B cell (primary cell): ENCODE measurements around the gene CNTNAP2. TPM values are rescaled to one million over a fixed set of nuclear protein-coding genes. Genes with fewer than 3 reads are reported as not detected.

Experiments used
- ATAC-seq: fragments of 200-7000 bp; cut with Tn5 transposase; one replicate; pipeline ENCODE4 v1.10.0; 2021; ENCODE audit warnings: low read depth, mild to moderate bottlenecking, moderate number of reproducible peaks, moderate library complexity
- CTCF ChIA-PET: fragments of 350-600 bp; sonication (Branson Sonifier 250); formaldehyde crosslinking; loops from one replicate; lab custom pipeline; 2021; ENCODE audit warnings: antibody characterized with exemption, inconsistent platforms; lab: Charles Lee
- POLR2A ChIA-PET: fragments of 350-600 bp; sonication (Branson Sonifier 250); formaldehyde crosslinking; loops from one replicate; lab custom pipeline; 2021; ENCODE audit warnings: antibody characterized with exemption; lab: Charles Lee
- DNase-seq: peaks from one replicate; pipeline ENCODE4 v3.0.0; 2013
- H2AFZ ChIP-seq: 2 replicates; pipeline ENCODE4 v1.6.1; 2012; ENCODE audit warnings: mild to moderate bottlenecking, low read depth, low read length; ENCODE audit not compliant: insufficient read depth, poor library complexity, severe bottlenecking
- H3K27ac ChIP-seq, 2 donors: 1 replicate in 1 of 2; 2 replicates in 1 of 2; pipeline ENCODE4 v1.5.1; 2012 to 2013; ENCODE audit warnings: low read length in 2 of 2, mild to moderate bottlenecking in 2 of 2, moderate library complexity in 1 of 2
- H3K27me3 ChIP-seq, 4 experiments: fragments of 200-600 bp in 1 of 4; sonication (generic) in 1 of 4; replicated peaks in 1 of 4; 1 replicate in 2 of 4; 2 replicates in 2 of 4; pipeline versions ENCODE4 v1.6.1 to v1.7.0; 2013 to 2016; ENCODE audit warnings: low read length in 3 of 4, mild to moderate bottlenecking in 2 of 4, mixed read lengths in 1 of 4, moderate library complexity in 1 of 4; ENCODE audit not compliant: insufficient read depth in 4 of 4, control insufficient read depth in 3 of 4; ENCODE audit errors: control extremely low read depth in 1 of 4
- H3K36me3 ChIP-seq, 2 experiments: replicated peaks in 1 of 2; 1 replicate in 1 of 2; 2 replicates in 1 of 2; pipeline versions ENCODE4 v1.6.1 to v1.7.1; 2013; ENCODE audit warnings: low read length in 1 of 2; ENCODE audit not compliant: insufficient read depth in 2 of 2, control insufficient read depth in 1 of 2; ENCODE audit errors: control extremely low read depth in 1 of 2, extremely low read depth in 1 of 2
- H3K4me1 ChIP-seq, 2 donors: fragments of 200-600 bp in 1 of 2; sonication (generic) in 1 of 2; 1 replicate in 1 of 2; 2 replicates in 1 of 2; pipeline versions ENCODE4 v1.5.1 to v1.6.1; 2013 to 2017; ENCODE audit warnings: low read length in 2 of 2; ENCODE audit not compliant: control insufficient read depth in 2 of 2, insufficient read depth in 2 of 2
- H3K4me2 ChIP-seq: replicated peaks from 2 replicates; pipeline ENCODE3; 2012; ENCODE audit warnings: mild to moderate bottlenecking, low read depth, low read length; ENCODE audit not compliant: poor library complexity, severe bottlenecking
- H3K4me3 ChIP-seq, 5 experiments: fragments of 200-600 bp in 1 of 5; sonication (generic) in 1 of 5; 1 replicate in 3 of 5; 2 replicates in 2 of 5; pipeline versions ENCODE4 v1.5.1 to v1.7.0; 2011 to 2016; ENCODE audit warnings: low read length in 4 of 5, mild to moderate bottlenecking in 4 of 5, low read depth in 2 of 5, control low read depth in 1 of 5, moderate library complexity in 1 of 5; ENCODE audit not compliant: insufficient read depth in 1 of 5; ENCODE audit errors: control extremely low read depth in 1 of 5, extremely low read depth in 1 of 5
- H3K79me2 ChIP-seq: fragments of 200-600 bp; sonication (generic); one replicate; pipeline ENCODE4 v1.6.0; 2016; ENCODE audit warnings: low read length; ENCODE audit not compliant: control insufficient read depth, insufficient read depth
- H3K9ac ChIP-seq: fragments of 200-600 bp; sonication (generic); 2 replicates; pipeline ENCODE4 v1.6.1; 2017; ENCODE audit warnings: mild to moderate bottlenecking, low read length, moderate library complexity
- H3K9me3 ChIP-seq, 3 donors: one replicate each; pipeline versions ENCODE4 v1.6.1 to v1.7.1; 2013; ENCODE audit warnings: low read length in 2 of 3; ENCODE audit not compliant: control insufficient read depth in 2 of 3, insufficient read depth in 1 of 3; ENCODE audit errors: control extremely low read depth in 1 of 3
- H4K20me1 ChIP-seq: 2 replicates; pipeline ENCODE4 v1.6.0; 2012; ENCODE audit warnings: mild to moderate bottlenecking, low read length; ENCODE audit not compliant: insufficient read depth, control insufficient read depth, poor library complexity, severe bottlenecking
- H3K27ac Mint-ChIP-seq: one replicate; pipeline ENCODE4 v1.8.0; 2021; ENCODE audit warnings: mixed read lengths
- H3K27me3 Mint-ChIP-seq: one replicate; pipeline ENCODE4 v1.8.0; 2021; ENCODE audit warnings: mixed read lengths
- H3K4me1 Mint-ChIP-seq: one replicate; pipeline ENCODE4 v1.8.0; 2021; ENCODE audit warnings: mixed read lengths
- H3K4me3 Mint-ChIP-seq: one replicate; pipeline ENCODE4 v1.8.0; 2021; ENCODE audit warnings: mixed read lengths
- H3K9me3 Mint-ChIP-seq: one replicate; pipeline ENCODE4 v1.8.0; 2022; ENCODE audit warnings: mixed read lengths; ENCODE audit not compliant: insufficient read depth
- EZH2 ChIP-seq: IDR thresholded peaks from 2 replicates; pipeline ENCODE4 v1.6.1; 2012; ENCODE audit warnings: borderline replicate concordance, low read depth, mild to moderate bottlenecking, moderate library complexity, low read length; ENCODE audit not compliant: insufficient read depth, poor library complexity, severe bottlenecking
- WGBS: methylation state at CpG from one replicate; pipeline ENCODE4 v1.1.5; 2013; ENCODE audit warnings: missing lambda C conversion rate; ENCODE audit not compliant: insufficient coverage; 5-methylcytosine and 5-hydroxymethylcytosine counted together
- intact Hi-C: fragments of 100-400 bp; cut with micrococcal nuclease; formaldehyde crosslinking; loops from one replicate; pipeline ENCODE4 v1.10.0; 2022
- polyA plus RNA-seq: library from polyadenylated mRNA; depleted of rRNA; stranded (reverse); fragments of >200 nt; gene quantifications from 2 replicates; pipeline ENCODE4 v1.2.3, GENCODE V29; 2012
- total RNA-seq, 2 donors: library from RNA; stranded (reverse); fragments of 120-200 nt in 1 of 2; gene quantifications; 1 replicate in 1 of 2; 2 replicates in 1 of 2; pipeline versions ENCODE4 v1.2.3 to v1.2.4, GENCODE V29; 2013 to 2022
- TF ChIP-seq, protein P1 (sequence below): fragments of 200-600 bp; IDR thresholded peaks from one replicate; pipeline ENCODE4 v1.8.0; 2022; ENCODE audit warnings: antibody characterized with exemption, mild to moderate bottlenecking

The CNTNAP2 gene
- total and polyA plus RNA-seq, 2 donors (not counting 1 experiment from before 2014, with no cell fraction given) = 7.4 to 16.6 TPM

DNA sequence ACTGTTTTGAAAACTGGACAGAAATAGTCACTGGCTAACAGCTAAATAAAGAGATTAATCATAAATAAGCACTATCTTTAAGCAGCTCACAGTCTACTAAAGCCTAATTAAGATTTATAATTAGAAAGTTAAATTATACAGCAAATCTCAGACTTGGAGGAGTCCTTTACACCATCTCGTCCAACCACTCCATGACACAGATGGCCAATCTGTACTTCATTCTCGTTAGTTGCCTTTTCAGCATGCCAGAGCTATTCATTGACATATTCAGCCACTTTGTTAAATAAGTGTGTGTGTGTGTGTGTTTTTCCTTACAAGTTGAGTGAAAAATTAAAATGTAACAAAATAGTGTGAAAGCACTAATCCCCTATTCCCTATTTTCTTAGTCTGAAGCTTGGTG, 1066.7 kb downstream of the CNTNAP2 start:
- TF ChIP-seq EZH2 = no peak
- TF ChIP-seq, protein P1, sequence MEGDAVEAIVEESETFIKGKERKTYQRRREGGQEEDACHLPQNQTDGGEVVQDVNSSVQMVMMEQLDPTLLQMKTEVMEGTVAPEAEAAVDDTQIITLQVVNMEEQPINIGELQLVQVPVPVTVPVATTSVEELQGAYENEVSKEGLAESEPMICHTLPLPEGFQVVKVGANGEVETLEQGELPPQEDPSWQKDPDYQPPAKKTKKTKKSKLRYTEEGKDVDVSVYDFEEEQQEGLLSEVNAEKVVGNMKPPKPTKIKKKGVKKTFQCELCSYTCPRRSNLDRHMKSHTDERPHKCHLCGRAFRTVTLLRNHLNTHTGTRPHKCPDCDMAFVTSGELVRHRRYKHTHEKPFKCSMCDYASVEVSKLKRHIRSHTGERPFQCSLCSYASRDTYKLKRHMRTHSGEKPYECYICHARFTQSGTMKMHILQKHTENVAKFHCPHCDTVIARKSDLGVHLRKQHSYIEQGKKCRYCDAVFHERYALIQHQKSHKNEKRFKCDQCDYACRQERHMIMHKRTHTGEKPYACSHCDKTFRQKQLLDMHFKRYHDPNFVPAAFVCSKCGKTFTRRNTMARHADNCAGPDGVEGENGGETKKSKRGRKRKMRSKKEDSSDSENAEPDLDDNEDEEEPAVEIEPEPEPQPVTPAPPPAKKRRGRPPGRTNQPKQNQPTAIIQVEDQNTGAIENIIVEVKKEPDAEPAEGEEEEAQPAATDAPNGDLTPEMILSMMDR = no peak
- no peaks in the 10 kb centered on the region for H3K27me3 Mint-ChIP-seq
- Histone ChIP-seq H4K20me1 (no peaks in the 10 kb centered on the region), H2AFZ (no peak overlapping the region), H3K4me1 (no peaks in the 10 kb centered on the region), H3K36me3 (no peaks in the 10 kb centered on the region), H3K9ac (no peak overlapping the region), H3K27me3 (no peaks in the 10 kb centered on the region), H3K4me3 (no peak overlapping the region), H3K27ac (no peak overlapping the region), H3K9me3 (no peaks in the 10 kb centered on the region), H3K79me2 (no peaks in the 10 kb centered on the region), H3K4me2 (no peak overlapping the region)
- no peak overlapping the region for H3K4me3 Mint-ChIP-seq
- no peak overlapping the region for H3K27ac Mint-ChIP-seq
- ChIA-PET CTCF (interaction anchor here (1.0 kb wide), 1 partner anchor 13 kb away, joined by 3 read pairs; no protein-coding TSS in a partner anchor), POLR2A (no interaction called here)
- H3K4me1 Mint-ChIP-seq = no peaks in the 10 kb centered on the region
- ATAC-seq (no peak), DNase-seq (no peak)
- intact Hi-C loops = no loop called here
- H3K9me3 Mint-ChIP-seq = peaks cover 5% of the 10 kb centered on the region
- WGBS = no CpG with 5 or more reads among the region's 2 CpGs

DNA sequence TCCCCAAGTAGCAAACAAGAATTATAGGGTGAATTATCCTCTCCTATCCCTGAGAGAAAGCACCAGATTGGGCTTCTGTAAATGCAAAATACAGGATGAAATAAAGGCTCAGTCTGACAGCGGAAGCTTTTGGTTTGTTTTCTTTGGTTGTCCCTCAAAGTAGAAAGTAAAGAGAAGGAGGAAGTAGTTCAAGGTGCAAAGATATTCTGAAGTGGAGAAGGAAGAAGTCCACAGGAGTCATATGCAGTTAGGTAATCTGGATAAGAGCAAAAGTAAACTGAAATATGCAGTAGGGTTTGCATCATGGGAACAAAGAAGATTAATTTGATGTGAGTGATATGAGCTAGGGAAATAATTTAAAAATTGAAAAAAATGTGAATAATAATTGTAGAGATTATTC, 1071.9 kb downstream of the CNTNAP2 start:
- no peaks in the 10 kb centered on the region for H4K20me1 ChIP-seq
- ChIA-PET POLR2A (no interaction called here), CTCF (no interaction called here)
- TF ChIP-seq, protein P1 = no peak
- no peak for TF ChIP-seq EZH2
- no peak overlapping the region for H3K9ac ChIP-seq
- Mint-ChIP-seq H3K9me3 (peaks cover 5% of the 10 kb centered on the region), H3K4me1 (no peaks in the 10 kb centered on the region), H3K27me3 (no peaks in the 10 kb centered on the region), H3K4me3 (no peak overlapping the region), H3K27ac (no peak overlapping the region)
- H3K27ac ChIP-seq = no peak overlapping the region
- no peaks in the 10 kb centered on the region for H3K36me3 ChIP-seq
- 8% methylated on average over 1 of the region's 1 CpG for WGBS
- no peaks in the 10 kb centered on the region for H3K9me3 ChIP-seq
- H3K4me3 ChIP-seq = no peak overlapping the region
- no peak overlapping the region for H2AFZ ChIP-seq
- H3K4me1 ChIP-seq = no peaks in the 10 kb centered on the region
- ATAC-seq (no peak), DNase-seq (no peak)
- no peak overlapping the region for H3K4me2 ChIP-seq
- intact Hi-C loops = no loop called here
- no peaks in the 10 kb centered on the region for H3K27me3 ChIP-seq
- H3K79me2 ChIP-seq = no peaks in the 10 kb centered on the region
